NCI-H1417 (cell line): ENCODE measurements around the gene RBPMS2.
"Not testable (repeated sequence)": the region's sequence is repeated elsewhere in the genome, so short reads cannot be mapped to it uniquely, and the experiment has no call there.

Experiments
- DNase-seq, 3 experiments: peaks; one replicate each; lab custom pipeline; 2025; lab: John Stamatoyannopoulos, UW

The RBPMS2 gene

DNA sequence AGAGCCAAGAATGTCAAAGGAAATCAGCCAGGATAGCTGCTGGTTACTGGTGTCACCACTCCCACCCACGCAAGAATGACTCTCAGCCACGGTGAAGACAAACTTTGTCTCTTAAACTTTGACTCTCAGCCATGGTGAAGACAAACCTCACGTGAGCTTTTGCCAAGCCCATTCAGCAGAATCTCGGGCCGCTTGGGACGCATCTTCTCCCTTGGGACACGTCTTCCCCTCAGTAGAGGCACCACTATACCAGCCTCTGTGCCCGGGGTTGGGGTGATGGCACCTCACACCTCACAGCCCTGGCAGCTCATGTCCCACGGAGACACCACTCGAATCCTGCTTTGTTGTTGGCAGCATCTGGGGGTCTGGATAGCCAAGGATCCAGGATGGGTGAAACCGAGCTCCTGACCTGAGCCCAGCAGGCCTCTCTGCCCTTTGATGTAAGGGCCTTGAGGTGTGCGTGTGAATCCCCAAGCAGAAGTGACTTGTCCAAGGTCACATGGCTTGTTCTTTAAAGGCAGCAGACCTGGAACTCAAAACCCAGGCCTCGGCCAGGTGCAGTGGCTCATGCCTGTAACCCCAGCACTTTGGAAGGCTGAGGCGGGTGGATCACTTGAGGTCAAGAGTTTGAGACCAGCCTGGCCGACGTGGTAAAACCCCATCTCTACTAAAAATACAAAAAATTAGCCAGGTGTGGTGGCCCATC lies 21.8 kb downstream of the RBPMS2 start:
- no peak for DNase-seq

GRCh38 chr15:64751464-64751863 lies 23.9 kb downstream of the RBPMS2 start:
- no peak for DNase-seq

GRCh38 chr15:64749999-64750657 lies 25.3 kb downstream of the RBPMS2 start:
- no peak for DNase-seq

- DNase-seq, result no peak
Measured at GRCh38 chr15:64749167-64749566, 26.2 kb downstream of the RBPMS2 start.

GRCh38 chr15:64748251-64748650 lies 27.1 kb downstream of the RBPMS2 start:
- no peak for DNase-seq

- DNase-seq, result no peak
Measured at GRCh38 chr15:64747578-64747977, 27.8 kb downstream of the RBPMS2 start.

- DNase-seq, result no peak
Measured at GRCh38 chr15:64746921-64747320, 28.5 kb downstream of the RBPMS2 start.

GRCh38 chr15:64746356-64746755 lies 29.0 kb downstream of the RBPMS2 start:
- DNase-seq, result no peak

DNA sequence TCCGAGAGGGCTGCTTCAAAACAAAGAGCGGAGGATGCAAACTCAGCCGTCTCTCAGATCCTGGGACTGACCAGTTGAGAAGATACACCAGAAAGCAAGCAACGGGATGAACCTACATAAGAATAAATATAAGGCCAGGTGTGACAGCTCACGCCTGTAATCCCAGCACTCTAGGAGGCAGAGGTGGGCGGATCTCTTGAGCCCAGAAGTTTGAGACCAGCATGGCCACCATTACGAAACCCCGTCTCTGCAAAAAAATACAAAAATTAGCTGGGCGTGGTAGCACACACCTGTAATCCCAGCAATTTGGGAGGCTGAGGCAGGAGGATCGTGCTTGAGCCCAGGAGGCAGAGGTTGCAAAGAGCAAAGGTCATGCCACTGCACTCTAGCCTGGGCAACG lies 31.7 kb downstream of the RBPMS2 start:
- DNase-seq, result no peak

GRCh38 chr15:64742921-64743320 lies 32.5 kb downstream of the RBPMS2 start:
- no peak for DNase-seq

- no peak for DNase-seq
Measured at GRCh38 chr15:64742385-64742784, 33.0 kb downstream of the RBPMS2 start.

GRCh38 chr15:64741708-64742107 lies 33.7 kb downstream of the RBPMS2 start:
- DNase-seq, result not testable (repeated sequence)

DNA sequence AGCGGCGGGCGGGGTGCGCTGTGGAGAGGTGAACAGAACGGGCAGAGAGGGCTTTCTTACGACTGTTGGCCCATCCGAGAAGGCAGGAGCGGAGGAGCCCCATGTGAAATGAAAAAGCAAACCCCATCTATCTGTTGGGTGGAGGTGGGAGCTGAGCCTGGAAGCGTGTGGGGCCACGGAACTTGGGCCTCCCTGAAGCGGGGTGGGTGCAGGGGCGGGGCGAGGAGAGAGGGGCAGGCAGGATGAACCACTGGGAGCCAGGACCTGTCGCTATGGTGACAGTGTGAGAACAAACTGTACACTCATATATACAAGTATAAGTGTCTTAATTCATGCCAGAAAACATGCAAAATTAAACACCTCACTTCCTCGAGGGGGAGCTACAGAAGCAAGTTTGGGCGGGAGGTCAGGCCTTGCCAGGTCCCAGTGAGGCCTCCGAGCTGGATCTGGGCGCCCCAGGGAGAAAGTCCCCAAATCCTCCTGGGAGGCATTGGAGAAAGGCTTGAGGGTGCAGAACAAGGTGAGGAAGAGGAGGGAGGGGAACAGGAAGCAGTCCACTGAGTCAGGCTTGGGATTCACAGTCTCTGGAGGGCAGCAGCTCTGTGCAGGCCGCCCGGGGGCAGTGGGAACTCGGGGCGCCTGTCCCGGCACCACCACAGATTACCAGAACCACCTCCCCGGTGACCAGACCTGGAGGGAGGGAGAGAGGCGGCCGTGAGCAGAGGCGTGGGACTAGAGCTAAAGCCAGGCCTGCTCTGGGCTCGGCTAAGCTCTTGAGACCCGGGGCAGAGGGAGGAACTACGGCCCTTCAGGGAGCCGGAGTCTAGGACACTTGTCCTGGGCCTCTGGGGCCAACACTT lies 34.8 kb downstream of the RBPMS2 start:
- DNase-seq, result no peak

- DNase-seq, result no peak
Measured at GRCh38 chr15:64739577-64740143, 35.7 kb downstream of the RBPMS2 start.

DNA sequence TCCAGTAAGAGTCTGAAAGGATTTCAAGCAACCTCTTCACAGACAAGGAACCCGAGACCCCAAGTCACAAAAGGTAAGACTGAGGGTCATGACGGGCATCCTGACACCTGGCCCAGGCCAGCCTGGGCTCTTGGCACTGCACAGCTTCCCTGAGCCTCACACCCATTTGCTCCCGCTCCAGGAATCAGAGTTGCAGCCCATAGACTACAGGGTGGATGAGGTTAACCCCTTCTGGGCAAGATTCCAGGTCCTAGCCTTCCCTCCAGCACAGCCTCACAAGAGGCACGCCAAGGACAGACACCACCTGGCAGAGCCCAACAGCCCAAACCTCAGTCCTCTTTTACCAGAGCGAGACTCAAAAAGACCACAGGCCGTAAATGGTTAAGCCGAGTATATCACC lies 36.2 kb downstream of the RBPMS2 start:
- DNase-seq, result no peak

GRCh38 chr15:64738226-64739095 lies 36.9 kb downstream of the RBPMS2 start:
- DNase-seq, result no peak

- DNase-seq, result no peak
Measured at GRCh38 chr15:64732156-64732860, 43.1 kb downstream of the RBPMS2 start.

DNA sequence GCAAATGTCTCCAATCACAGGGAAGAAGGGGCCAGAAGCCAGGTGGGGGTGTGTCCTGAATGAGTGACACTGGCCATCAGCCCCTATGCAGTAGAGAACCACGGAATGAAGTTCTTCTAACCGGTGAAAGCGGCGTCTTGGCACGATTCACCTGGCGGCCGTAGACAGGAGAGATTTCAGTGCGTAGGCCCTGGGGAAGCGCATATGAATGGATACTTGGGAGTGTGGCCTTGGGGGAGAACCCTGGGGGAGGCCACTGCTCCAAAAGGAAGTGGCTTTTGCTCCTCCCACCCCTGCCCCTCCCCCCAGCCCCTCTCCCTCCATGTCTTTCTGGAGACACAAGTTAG lies 43.6 kb downstream of the RBPMS2 start:
- DNase-seq, result no peak

- DNase-seq, result peak; percentile 68 to 92 (median 82)
Measured at GRCh38 chr15:64731012-64731804, 44.2 kb downstream of the RBPMS2 start.

DNA sequence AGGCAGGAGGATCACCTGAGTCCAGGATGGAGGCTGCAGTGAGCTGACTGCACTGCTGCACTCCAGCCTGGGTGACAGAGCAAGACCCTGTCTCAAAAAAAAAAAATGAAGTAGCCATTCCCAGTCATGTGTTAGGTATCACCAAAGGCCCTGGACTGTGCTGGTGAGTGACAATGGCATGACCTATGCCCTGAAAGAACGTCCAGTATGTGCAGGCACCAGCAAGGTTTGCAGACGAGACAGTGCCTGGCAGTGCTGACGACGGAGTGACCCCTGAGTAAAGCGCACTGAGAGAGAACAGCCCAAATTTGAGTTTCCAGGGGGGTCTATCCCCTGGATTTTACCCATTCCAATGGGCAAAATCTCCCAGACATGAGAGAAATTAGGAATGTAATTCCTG lies 45.2 kb downstream of the RBPMS2 start:
- no peak for DNase-seq
